Hematopoietic multipotent progenitor cell treated with erythropoietin and hydrocortisone succinate and interleukin-3 and kit ligand, for 6 days (in vitro differentiated cells): ENCODE measurements around the gene IFIT1B.
A peak's percentile ranks its signal among the peaks of the same experiment; 100 is the strongest.

Experiments used
- DNase-seq: peaks from one replicate; pipeline ENCODE4 v3.0.0-alpha.2; 2015

The IFIT1B gene

GRCh38 chr10:89414146-89414878 is 36.5 kb downstream of the IFIT1B start, which contains the start of gene IFIT5:
Gene IFIT5, plus strand, starts transcription at chr10:89414568. Its CDS starts 231 bp downstream, at chr10:89414799.
- peak; percentile 76 for DNase-seq

GRCh38 chr10:89414879-89415821 is 37.3 kb downstream of the IFIT1B start:
- DNase-seq = peak; percentile 43

- DNase-seq = no peak
These were observed 38.6 kb downstream of the IFIT1B start for GRCh38 chr10:89416465-89416864.

- peak; percentile 56 for DNase-seq
These were observed 41.7 kb downstream of the IFIT1B start for GRCh38 chr10:89419548-89419947.

- DNase-seq = no peak
These were observed 43.2 kb downstream of the IFIT1B start for GRCh38 chr10:89421018-89421476.

GRCh38 chr10:89425000-89425399 is 47.1 kb downstream of the IFIT1B start:
- no peak for DNase-seq

- peak; percentile 77 for DNase-seq
These were observed 48.5 kb downstream of the IFIT1B start for GRCh38 chr10:89426230-89426868.

- no peak for DNase-seq
These were observed 49.8 kb downstream of the IFIT1B start for GRCh38 chr10:89427629-89428028.

- no peak for DNase-seq
These were observed 51.0 kb downstream of the IFIT1B start for GRCh38 chr10:89428877-89429276.

GRCh38 chr10:89431977-89432376 is 54.1 kb downstream of the IFIT1B start:
- no peak for DNase-seq
